Dendritic cell treated with granulocyte-macrophage colony-stimulating factor and Interleukin-4, amounts not matched to agents 40 ng/mL and 50 ng/mL, for 4 days (primary cell): ENCODE measurements around the gene KLHL36.
"Not testable (repeated sequence)": the region's sequence is repeated elsewhere in the genome, so short reads cannot be mapped to it uniquely, and the experiment has no call there.

Experiments
- H3K27ac Mint-ChIP-seq: one replicate; pipeline ENCODE4 v1.8.0; 2022; ENCODE audit warnings: mild to moderate bottlenecking, mixed read lengths
- H3K27me3 Mint-ChIP-seq: one replicate; pipeline ENCODE4 v1.8.0; 2022; ENCODE audit warnings: mild to moderate bottlenecking, mixed read lengths
- H3K36me3 Mint-ChIP-seq: one replicate; pipeline ENCODE4 v1.8.0; 2022; ENCODE audit warnings: low read depth, mixed read lengths
- H3K4me1 Mint-ChIP-seq: one replicate; pipeline ENCODE4 v1.8.0; 2022; ENCODE audit warnings: low read depth, mixed read lengths
- H3K4me3 Mint-ChIP-seq: one replicate; pipeline ENCODE4 v1.8.0; 2022; ENCODE audit warnings: mild to moderate bottlenecking, moderate library complexity, mixed read lengths
- H3K9me3 Mint-ChIP-seq: one replicate; pipeline ENCODE4 v1.8.0; 2022; ENCODE audit warnings: mixed read lengths
- intact Hi-C: fragments of 100-400 bp; cut with micrococcal nuclease; formaldehyde crosslinking; loops from one replicate; pipeline ENCODE4 v1.15.0; 2022

The KLHL36 gene

DNA sequence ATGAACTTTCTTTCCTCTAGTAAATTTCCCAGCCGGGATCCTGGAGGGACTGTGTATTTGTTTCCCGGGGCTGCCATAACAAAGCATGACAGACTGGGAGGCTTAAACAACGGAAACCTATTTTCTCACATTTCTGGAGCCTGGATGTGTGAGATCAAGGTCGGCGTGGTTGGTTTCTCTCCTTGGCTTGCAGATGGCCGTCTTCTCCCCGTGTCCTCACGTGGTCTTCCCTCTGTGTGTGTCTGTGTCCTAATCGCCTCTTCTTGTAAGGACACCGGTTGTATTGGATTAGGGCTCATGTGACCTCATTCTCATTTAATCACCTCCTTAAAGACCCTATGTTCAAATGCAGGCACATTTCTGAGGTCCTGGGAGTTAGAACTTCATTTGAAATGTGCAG, 29.5 kb downstream of the KLHL36 start:
- peaks cover 18% of the 10 kb centered on the region for H3K4me1 Mint-ChIP-seq
- intact Hi-C loops: no loop called here
- no peak overlapping the region for H3K27ac Mint-ChIP-seq

DNA sequence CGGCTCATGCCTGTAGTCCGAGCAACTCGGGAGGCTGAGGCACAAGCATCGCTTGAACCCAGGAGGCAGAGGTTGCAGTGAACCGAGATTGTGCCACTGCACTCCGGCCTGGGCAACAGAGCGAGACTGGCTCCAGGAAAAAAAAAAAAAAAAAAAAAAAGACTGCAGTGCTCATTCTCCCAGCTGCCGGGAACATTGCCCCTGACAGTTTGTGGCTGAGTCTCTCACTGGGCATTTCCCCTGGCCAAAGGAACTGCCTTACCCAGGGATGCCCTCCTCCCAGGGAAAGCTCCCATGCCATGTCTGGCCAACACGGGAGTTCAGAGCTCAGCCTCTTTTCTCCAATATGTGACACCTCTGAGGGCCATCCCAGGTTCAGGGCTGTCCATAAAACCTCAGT, 30.2 kb downstream of the KLHL36 start:
- Mint-ChIP-seq H3K4me3 (no peak overlapping the region), H3K36me3 (no peaks in the 10 kb centered on the region)
- intact Hi-C loops: no loop called here

More for the DNA sequence above, 29.5 kb downstream of the KLHL36 start:
- Mint-ChIP-seq H3K36me3 (no peaks in the 10 kb centered on the region), H3K4me3 (no peak overlapping the region), H3K27me3 (peaks cover 9% of the 10 kb centered on the region), H3K9me3 (no peaks in the 10 kb centered on the region)

GRCh38 chr16:84680165-84680842, 32.0 kb downstream of the KLHL36 start:
- H3K27me3 Mint-ChIP-seq: peaks cover 17% of the 10 kb centered on the region
- intact Hi-C loops: no loop called here
- H3K4me1 Mint-ChIP-seq: peaks cover 8% of the 10 kb centered on the region
- no peak overlapping the region for H3K4me3 Mint-ChIP-seq
- H3K9me3 Mint-ChIP-seq: no peaks in the 10 kb centered on the region
- H3K36me3 Mint-ChIP-seq: no peaks in the 10 kb centered on the region
- no peak overlapping the region for H3K27ac Mint-ChIP-seq

More for the DNA sequence above, 30.2 kb downstream of the KLHL36 start:
- no peaks in the 10 kb centered on the region for H3K9me3 Mint-ChIP-seq
- peaks cover 9% of the 10 kb centered on the region for H3K27me3 Mint-ChIP-seq
- H3K4me1 Mint-ChIP-seq: peaks cover 12% of the 10 kb centered on the region
- H3K27ac Mint-ChIP-seq: no peak overlapping the region

DNA sequence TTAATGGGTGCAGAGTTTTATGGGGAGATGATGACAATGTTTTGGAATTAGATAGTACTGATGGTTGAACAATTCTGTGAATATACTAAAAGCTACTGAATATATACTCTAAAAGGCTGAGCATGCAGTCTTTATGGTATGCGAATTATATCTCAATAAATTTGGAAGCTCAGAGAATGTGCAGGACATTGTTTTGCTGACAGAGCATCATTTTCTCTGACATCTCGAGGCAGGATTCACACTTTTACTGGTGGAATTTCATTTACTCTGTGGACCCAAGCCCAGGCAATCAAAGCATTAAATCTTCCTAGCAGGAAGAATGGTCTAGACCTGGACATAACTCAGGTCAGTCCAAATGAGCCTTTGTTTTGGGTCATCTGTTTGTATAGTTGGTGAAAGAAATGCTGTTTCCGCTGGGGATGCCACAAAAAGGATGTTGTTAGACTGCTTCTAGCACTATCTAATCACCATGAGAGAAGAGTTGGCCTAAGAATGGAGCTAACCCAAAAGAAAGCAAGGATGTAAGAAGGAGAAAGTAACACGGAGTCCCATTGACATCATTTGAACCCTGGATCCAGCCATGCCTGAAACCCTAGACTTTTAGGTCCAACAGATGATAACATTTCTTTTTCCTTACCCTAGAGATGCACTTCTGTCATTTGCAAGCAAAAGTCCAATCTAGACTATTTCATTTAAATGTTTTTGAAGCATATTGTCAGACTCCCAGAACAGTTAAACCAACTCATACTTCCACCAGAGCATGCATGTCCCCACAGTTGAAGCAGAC, 32.7 kb downstream of the KLHL36 start:
- no peaks in the 10 kb centered on the region for H3K9me3 Mint-ChIP-seq
- H3K27ac Mint-ChIP-seq: no peak overlapping the region
- H3K4me1 Mint-ChIP-seq: peaks cover 8% of the 10 kb centered on the region
- H3K27me3 Mint-ChIP-seq: peaks cover 17% of the 10 kb centered on the region
- H3K36me3 Mint-ChIP-seq: no peaks in the 10 kb centered on the region
- intact Hi-C loops: no loop called here
- H3K4me3 Mint-ChIP-seq: no peak overlapping the region

DNA sequence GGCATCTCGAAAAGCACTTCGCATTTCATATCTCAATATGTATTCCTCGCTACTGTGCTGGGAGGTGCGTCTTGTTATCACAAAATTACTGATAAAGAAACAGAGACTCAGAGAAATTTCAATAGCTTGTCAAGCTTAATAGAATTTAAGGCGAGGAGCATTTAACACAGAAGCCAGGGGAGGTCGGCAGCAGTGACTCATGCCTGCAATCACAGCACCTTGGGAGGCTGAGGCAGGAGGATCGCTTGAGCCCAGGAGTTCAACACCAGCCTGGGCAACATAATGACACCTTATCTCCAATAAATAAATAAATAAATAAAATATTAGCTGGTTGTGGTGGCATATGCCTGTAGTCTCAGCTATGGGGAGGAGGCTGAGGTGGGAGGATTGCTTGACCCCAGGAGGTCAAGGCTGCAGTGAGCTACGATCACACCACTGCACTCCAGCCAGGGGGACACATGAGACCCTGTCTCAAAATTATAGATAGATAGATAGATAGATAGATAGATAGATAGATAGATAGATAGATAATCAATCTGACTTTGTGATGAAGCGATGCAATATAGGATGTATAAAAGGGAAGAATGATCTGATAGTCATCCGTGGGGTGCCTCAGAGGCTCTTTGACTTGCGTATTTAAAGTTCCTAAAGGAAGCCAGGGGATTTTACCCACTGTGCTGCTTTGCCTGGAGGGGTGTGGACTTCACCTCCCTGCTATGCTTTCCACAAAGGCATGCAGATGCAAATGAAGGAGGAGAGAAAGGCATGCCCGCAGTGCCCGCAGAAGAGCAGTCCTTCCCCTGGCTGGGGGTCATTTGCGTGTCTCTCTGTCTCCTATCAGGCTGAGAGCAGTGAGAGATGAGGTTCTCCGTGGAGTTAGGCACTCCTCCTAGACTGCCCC, 35.6 kb downstream of the KLHL36 start:
- no peak overlapping the region for H3K27ac Mint-ChIP-seq
- intact Hi-C loops: no loop called here
- H3K4me3 Mint-ChIP-seq: no peak overlapping the region
- peaks cover 8% of the 10 kb centered on the region for H3K9me3 Mint-ChIP-seq
- H3K27me3 Mint-ChIP-seq: peaks cover 10% of the 10 kb centered on the region
- H3K36me3 Mint-ChIP-seq: no peaks in the 10 kb centered on the region
- peaks cover 13% of the 10 kb centered on the region for H3K4me1 Mint-ChIP-seq

DNA sequence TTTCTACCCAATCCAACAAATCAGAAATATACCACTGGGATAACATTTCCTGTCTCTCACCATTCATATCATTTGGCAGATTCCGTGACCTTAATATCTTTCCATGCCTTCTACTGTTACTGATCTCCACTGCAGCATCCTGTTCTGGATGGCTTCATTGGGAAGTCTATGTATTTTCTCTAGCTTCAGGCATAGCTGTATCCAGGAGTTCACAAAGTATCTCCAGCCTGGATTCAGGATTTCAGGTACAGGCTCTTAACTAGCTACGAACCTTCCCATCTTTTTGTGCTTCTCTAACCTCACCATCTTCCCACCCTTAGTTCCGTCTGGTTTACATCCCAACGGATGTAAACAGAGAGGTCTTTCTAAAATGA, 36.3 kb downstream of the KLHL36 start:
- no peaks in the 10 kb centered on the region for H3K36me3 Mint-ChIP-seq
- H3K4me1 Mint-ChIP-seq: peaks cover 13% of the 10 kb centered on the region
- H3K4me3 Mint-ChIP-seq: no peak overlapping the region
- peaks cover 8% of the 10 kb centered on the region for H3K9me3 Mint-ChIP-seq
- intact Hi-C loops: no loop called here
- H3K27ac Mint-ChIP-seq: no peak overlapping the region
- H3K27me3 Mint-ChIP-seq: peaks cover 10% of the 10 kb centered on the region

DNA sequence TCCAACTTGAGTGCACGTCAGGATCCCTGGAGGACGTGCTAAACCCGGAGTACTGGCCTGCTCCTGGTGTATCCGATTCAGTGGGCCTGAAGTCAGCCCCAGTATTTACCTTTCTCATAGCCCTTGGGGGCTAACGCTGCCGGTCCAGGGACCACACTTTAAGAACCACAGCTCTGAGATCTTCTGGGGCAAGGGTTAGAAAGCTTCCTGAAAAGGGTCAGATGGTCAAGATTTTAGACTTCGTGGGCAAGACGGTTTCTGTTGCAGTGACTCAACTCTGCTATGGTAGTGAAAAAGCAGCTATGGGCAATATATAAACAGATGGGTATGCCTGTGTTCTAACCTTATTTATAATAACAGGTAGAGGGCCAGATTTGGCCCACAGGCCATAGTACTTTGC, 36.9 kb downstream of the KLHL36 start:
- H3K4me1 Mint-ChIP-seq: peaks cover 12% of the 10 kb centered on the region
- H3K36me3 Mint-ChIP-seq: no peaks in the 10 kb centered on the region
- peaks cover 8% of the 10 kb centered on the region for H3K9me3 Mint-ChIP-seq
- H3K27ac Mint-ChIP-seq: no peak overlapping the region
- intact Hi-C loops: no loop called here
- no peak overlapping the region for H3K4me3 Mint-ChIP-seq
- peaks cover 10% of the 10 kb centered on the region for H3K27me3 Mint-ChIP-seq

DNA sequence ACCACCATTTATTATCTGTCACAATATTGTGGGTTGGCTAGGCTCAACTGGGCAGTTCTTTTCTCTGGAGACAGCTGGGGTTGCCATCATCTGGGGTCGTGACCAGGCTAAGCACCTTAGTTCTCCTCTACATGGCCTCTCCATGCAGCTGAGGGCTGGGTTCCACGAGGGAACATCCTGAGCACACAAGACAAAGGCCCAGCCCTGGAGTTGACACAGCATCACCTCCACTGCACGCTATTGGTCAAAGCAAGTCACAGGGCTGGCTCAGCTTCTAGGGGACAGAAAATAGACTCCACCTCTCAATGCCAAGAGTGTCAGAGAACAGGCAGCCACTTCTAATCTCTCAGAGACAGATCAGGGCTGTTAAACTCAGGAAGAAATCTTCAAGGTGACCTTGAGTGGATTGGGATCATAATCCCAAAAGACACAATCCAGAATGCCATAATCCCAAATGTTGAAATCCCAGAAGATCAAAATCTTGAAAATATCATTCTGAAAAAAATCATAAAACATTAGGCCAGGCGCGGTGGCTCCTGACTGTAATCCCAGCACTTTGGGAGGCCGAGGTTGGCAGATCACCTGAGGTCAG, 38.5 kb downstream of the KLHL36 start:
- H3K36me3 Mint-ChIP-seq: no peaks in the 10 kb centered on the region
- intact Hi-C loops: no loop called here
- H3K27ac Mint-ChIP-seq: no peak overlapping the region
- peaks cover 16% of the 10 kb centered on the region for H3K4me1 Mint-ChIP-seq
- peaks cover 8% of the 10 kb centered on the region for H3K27me3 Mint-ChIP-seq
- no peak overlapping the region for H3K4me3 Mint-ChIP-seq
- peaks cover 8% of the 10 kb centered on the region for H3K9me3 Mint-ChIP-seq

- peaks cover 24% of the 10 kb centered on the region for H3K4me1 Mint-ChIP-seq
- no peaks in the 10 kb centered on the region for H3K36me3 Mint-ChIP-seq
- H3K9me3 Mint-ChIP-seq: peaks cover 8% of the 10 kb centered on the region
- H3K4me3 Mint-ChIP-seq: no peak overlapping the region
- intact Hi-C loops: no loop called here
- H3K27ac Mint-ChIP-seq: no peak overlapping the region
- H3K27me3 Mint-ChIP-seq: peaks cover 8% of the 10 kb centered on the region
Measured at GRCh38 chr16:84687715-84688114, 39.4 kb downstream of the KLHL36 start.

- intact Hi-C loops, H3K4me3 Mint-ChIP-seq, H3K27ac Mint-ChIP-seq, H3K36me3 Mint-ChIP-seq, H3K9me3 Mint-ChIP-seq, H3K27me3 Mint-ChIP-seq: not testable (repeated sequence)
- peaks cover 28% of the 10 kb centered on the region for H3K4me1 Mint-ChIP-seq
Measured at GRCh38 chr16:84688163-84688562, 39.9 kb downstream of the KLHL36 start.

DNA sequence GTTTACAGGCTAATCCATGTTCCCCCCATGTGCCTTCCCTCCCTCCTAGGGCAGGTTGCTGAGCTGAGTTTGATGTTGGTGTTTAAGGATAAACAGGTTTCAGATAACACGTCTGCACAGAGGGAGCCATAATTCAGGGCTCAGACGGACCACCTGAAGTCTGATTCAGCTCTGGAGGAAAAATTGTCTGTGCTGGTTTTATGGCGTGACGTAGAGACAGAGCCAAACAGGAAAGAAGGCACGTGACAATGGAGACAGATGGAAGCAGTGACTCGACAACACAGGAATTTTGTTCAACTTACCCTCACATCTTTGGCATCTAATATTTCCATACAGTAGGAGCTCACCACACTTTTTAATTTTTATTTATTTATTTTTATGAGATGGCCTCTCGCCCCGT, 40.8 kb downstream of the KLHL36 start:
- intact Hi-C loops: no loop called here
- peaks cover 7% of the 10 kb centered on the region for H3K27me3 Mint-ChIP-seq
- H3K36me3 Mint-ChIP-seq: no peaks in the 10 kb centered on the region
- H3K9me3 Mint-ChIP-seq: peaks cover 8% of the 10 kb centered on the region
- H3K4me3 Mint-ChIP-seq: no peak overlapping the region
- no peak overlapping the region for H3K27ac Mint-ChIP-seq
- H3K4me1 Mint-ChIP-seq: peaks cover 28% of the 10 kb centered on the region

DNA sequence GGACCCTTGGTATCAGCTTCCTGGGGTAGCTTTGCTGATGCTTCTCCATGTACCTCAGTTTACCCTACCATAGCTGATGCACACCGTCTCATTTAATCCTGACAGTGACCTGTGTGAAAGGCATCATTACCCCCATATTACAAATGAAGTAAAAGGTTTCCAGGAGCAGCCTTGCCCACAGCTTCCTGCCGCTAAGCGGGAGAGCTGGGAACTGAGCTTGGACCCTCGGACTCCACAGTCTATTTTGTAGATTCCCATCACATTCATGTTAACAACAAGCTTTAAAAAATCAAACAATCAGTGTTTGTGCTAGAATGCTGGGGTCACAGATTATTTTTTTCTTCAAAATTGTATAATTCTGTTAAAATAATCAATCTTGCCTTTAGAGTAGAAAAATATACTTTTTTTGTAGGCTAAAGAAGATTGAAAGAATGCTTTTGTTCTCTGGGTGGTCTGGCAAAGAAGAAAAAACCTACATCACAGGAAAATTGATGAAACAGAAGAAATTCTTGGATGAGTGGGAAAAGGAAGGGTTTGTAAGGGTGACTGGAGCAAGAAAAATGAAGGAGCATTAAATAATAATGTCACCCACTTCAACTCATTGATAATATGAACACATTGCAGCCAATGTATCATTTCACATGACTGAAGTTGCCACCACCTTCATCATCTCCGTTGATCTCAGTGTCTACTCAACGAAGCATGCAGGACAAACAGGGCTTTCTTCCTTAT, 41.9 kb downstream of the KLHL36 start:
- no peaks in the 10 kb centered on the region for H3K27me3 Mint-ChIP-seq
- intact Hi-C loops: no loop called here
- peaks cover 28% of the 10 kb centered on the region for H3K4me1 Mint-ChIP-seq
- H3K36me3 Mint-ChIP-seq: no peaks in the 10 kb centered on the region
- H3K27ac Mint-ChIP-seq: no peak overlapping the region
- no peak overlapping the region for H3K4me3 Mint-ChIP-seq
- H3K9me3 Mint-ChIP-seq: peaks cover 8% of the 10 kb centered on the region

DNA sequence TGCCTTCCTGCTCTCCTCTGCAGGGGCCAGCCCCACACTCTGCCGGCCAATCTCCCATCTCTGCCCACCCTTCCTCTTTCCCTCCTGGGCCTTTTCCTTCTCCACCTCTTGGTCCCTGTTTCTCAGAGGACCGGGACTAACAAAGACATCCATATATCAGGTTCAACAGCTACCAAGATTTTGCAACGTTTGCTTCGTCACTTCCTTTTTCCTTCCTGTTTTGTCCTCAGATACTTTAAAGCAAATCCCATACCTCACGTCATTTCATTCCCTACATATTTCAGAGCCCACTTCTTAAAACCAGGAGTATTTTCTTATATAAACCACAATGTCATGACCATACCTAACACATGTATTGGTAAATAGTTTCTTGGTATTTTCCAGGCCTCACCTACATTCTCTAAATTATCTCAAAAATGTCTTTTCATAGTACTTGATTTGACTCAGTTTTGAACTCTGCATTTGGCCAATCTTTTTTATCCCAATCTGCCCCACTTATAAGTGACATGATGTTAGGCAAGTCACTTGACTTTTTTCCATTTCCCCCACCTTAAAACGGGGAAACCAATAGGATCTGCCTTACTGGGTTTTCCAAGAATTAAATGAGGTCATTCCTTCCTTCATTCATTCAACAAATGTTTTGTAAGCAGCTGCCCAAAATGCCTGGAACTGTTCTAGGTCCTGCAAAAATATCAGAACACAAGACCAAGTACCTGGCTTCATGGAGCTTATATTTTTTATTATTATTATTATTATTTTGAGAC, 44.3 kb downstream of the KLHL36 start:
- Mint-ChIP-seq H3K27ac (peak overlapping the region; percentile 79), H3K9me3 (peaks cover 8% of the 10 kb centered on the region), H3K36me3 (no peaks in the 10 kb centered on the region), H3K4me3 (peak overlapping the region; percentile 51), H3K27me3 (no peaks in the 10 kb centered on the region), H3K4me1 (peaks cover 23% of the 10 kb centered on the region)
- intact Hi-C loops: no loop called here
